Measurements from ENCODE around the gene PIK3CA.

Gene PIK3CA

DNA sequence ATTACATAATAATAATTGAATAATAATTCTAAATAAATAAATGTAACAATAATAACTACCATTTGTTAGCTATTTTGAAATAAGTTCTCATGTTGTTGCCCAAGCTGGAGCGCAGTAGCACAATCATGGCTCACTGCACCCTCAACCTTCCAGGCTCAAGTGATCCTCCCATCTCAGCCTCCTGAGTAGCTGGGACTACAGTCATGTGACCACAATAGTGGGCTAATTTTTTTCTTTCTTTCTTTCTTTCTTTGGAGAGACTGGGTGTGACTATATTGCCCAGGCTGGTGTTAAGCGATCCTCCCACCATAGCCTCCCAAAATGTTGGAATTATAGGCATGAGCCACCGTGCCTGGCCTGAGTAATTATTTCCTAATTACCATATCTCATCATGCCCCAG is 133.7 kb downstream of the PIK3CA start:
- DNase-seq (ENCODE audit: low spot score) = no peak
- TF ChIP-seq, protein P1, sequence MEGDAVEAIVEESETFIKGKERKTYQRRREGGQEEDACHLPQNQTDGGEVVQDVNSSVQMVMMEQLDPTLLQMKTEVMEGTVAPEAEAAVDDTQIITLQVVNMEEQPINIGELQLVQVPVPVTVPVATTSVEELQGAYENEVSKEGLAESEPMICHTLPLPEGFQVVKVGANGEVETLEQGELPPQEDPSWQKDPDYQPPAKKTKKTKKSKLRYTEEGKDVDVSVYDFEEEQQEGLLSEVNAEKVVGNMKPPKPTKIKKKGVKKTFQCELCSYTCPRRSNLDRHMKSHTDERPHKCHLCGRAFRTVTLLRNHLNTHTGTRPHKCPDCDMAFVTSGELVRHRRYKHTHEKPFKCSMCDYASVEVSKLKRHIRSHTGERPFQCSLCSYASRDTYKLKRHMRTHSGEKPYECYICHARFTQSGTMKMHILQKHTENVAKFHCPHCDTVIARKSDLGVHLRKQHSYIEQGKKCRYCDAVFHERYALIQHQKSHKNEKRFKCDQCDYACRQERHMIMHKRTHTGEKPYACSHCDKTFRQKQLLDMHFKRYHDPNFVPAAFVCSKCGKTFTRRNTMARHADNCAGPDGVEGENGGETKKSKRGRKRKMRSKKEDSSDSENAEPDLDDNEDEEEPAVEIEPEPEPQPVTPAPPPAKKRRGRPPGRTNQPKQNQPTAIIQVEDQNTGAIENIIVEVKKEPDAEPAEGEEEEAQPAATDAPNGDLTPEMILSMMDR (IDR thresholded peaks at IDR 0.05; ENCODE audit: borderline replicate concordance, control extremely low read depth, extremely low read depth, insufficient read depth, missing control alignments) = no peak
- in situ Hi-C loops (cut with MboI; ENCODE audit: low sequenced_read_pairs, unreplicated experiment) = no loop called here

DNA sequence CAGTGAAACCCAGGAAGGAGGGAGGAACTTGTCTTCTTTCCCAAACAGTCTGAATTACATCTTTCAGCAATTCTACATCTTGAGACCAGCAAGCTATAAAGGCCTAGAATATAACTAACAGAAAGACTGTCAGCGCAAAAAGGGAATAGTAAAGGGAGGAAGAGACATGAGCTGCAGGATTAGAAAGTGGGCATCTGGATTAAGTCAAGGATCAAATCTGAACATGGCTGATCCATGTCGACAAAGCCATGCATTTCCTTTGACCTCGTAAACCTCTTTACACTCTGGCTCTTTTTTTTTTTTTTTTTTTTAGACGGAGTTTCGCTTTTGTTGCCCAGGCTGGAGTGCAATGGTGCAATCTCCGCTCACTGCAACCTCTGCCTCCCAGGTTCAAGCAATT is 138.2 kb downstream of the PIK3CA start:
- TF ChIP-seq, protein P1 (IDR thresholded peaks at IDR 0.05; ENCODE audit: borderline replicate concordance, control extremely low read depth, extremely low read depth, insufficient read depth, missing control alignments) = no peak
- DNase-seq (ENCODE audit: low spot score) = no peak
- in situ Hi-C loops (cut with MboI; ENCODE audit: low sequenced_read_pairs, unreplicated experiment) = no loop called here

GRCh38 chr3:179288845-179289244 is 140.7 kb downstream of the PIK3CA start:
- in situ Hi-C loops (cut with MboI; ENCODE audit: low sequenced_read_pairs, unreplicated experiment) = no loop called here
- TF ChIP-seq, protein P1 (IDR thresholded peaks at IDR 0.05; ENCODE audit: borderline replicate concordance, control extremely low read depth, extremely low read depth, insufficient read depth, missing control alignments) = no peak
- no peak for DNase-seq (ENCODE audit: low spot score)

- TF ChIP-seq, protein P1 (IDR thresholded peaks at IDR 0.05; ENCODE audit: borderline replicate concordance, control extremely low read depth, extremely low read depth, insufficient read depth, missing control alignments) = no peak
- DNase-seq (ENCODE audit: low spot score) = no peak
- in situ Hi-C loops (cut with MboI; ENCODE audit: low sequenced_read_pairs, unreplicated experiment) = no loop called here
Observed at GRCh38 chr3:179289295-179289694, 141.1 kb downstream of the PIK3CA start.
